ENCODE results near the gene C16orf92.

Gene C16orf92

GRCh38 chr16:29978081-29978480, 44.9 kb upstream of the C16orf92 start:
- DNase-seq (ENCODE audit: low read depth, low spot score) = no peak
- Histone ChIP-seq H3K9ac (ENCODE audit: insufficient read length, low read depth) (no peak overlapping the region), H3K27me3 (ENCODE audit: insufficient read depth, insufficient read length) (no peaks in the 10 kb centered on the region), H3K4me1 (ENCODE audit: insufficient read depth, insufficient read length) (peaks cover 7% of the 10 kb centered on the region), H3K36me3 (ENCODE audit: insufficient read depth, insufficient read length, low read length) (peaks cover 60% of the 10 kb centered on the region), H3K4me3 (ENCODE audit: insufficient read length, low read depth) (no peak overlapping the region), H3K9me3 (ENCODE audit: insufficient read depth, low read length) (peaks cover 2% of the 10 kb centered on the region)
- TF ChIP-seq YY1 (IDR thresholded peaks at IDR 0.05; ENCODE audit: insufficient read depth, insufficient read length) = no peak
- TF ChIP-seq ZNF274 (IDR thresholded peaks at IDR 0.05; ENCODE audit: low read depth, low read length) = no peak
- TF ChIP-seq SUZ12 (IDR thresholded peaks at IDR 0.05; ENCODE audit: extremely low read depth, insufficient read depth, insufficient read length) = no peak

- Histone ChIP-seq H3K36me3 (ENCODE audit: insufficient read depth, insufficient read length, low read length) (peaks cover 66% of the 10 kb centered on the region), H3K4me1 (ENCODE audit: insufficient read depth, insufficient read length) (peaks cover 7% of the 10 kb centered on the region), H3K9me3 (ENCODE audit: insufficient read depth, low read length) (no peaks in the 10 kb centered on the region), H3K4me3 (ENCODE audit: insufficient read length, low read depth) (no peak overlapping the region), H3K27me3 (ENCODE audit: insufficient read depth, insufficient read length) (no peaks in the 10 kb centered on the region), H3K9ac (ENCODE audit: insufficient read length, low read depth) (no peak overlapping the region)
- TF ChIP-seq YY1 (IDR thresholded peaks at IDR 0.05; ENCODE audit: insufficient read depth, insufficient read length) (no peak), ZNF274 (IDR thresholded peaks at IDR 0.05; ENCODE audit: low read depth, low read length) (no peak), SUZ12 (IDR thresholded peaks at IDR 0.05; ENCODE audit: extremely low read depth, insufficient read depth, insufficient read length) (no peak)
- no peak for DNase-seq (ENCODE audit: low read depth, low spot score)
These were observed 44.3 kb upstream of the C16orf92 start for GRCh38 chr16:29978564-29979270.

- no peak for TF ChIP-seq ZNF274 (IDR thresholded peaks at IDR 0.05; ENCODE audit: low read depth, low read length)
- no peak for TF ChIP-seq YY1 (IDR thresholded peaks at IDR 0.05; ENCODE audit: insufficient read depth, insufficient read length)
These were observed 40.2 kb upstream of the C16orf92 start for GRCh38 chr16:29982560-29983419.

DNA sequence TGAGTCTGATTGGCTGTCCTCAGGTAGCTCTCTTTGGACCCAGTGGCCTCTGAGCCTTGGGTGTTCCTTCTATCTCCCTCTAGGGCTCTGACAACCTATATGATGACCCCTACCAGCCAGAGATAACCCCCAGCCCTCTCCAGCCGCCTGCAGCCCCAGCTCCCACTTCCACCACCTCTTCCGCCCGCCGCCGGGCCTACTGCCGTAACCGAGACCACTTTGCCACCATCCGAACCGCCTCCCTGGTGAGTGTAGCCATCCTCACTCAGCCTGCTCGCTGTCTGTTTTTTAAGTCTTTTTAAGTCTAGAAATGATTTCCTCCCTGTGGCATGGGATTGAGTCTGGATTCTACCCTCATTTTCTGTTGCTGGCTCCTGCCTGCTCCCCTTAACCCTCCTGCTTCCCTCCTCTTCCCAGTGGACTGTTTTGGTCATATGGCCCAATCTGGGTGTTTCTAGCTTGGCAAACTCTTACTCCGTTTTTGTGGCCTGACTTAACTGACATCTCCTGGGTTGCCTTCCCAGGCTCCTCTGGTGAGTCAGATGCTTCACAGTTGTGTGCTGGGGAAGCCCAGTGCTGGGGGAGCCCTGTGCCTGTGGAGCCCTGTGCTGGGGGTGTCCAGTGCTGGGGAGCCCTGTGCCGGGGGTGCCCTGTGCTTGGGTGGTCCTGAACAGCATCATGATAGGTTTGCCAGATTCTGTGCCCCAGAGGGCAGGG, 39.4 kb upstream of the C16orf92 start:
- TF ChIP-seq SUZ12 (IDR thresholded peaks at IDR 0.05; ENCODE audit: extremely low read depth, insufficient read depth, insufficient read length) (no peak), YY1 (IDR thresholded peaks at IDR 0.05; ENCODE audit: insufficient read depth, insufficient read length) (no peak), ZNF274 (IDR thresholded peaks at IDR 0.05; ENCODE audit: low read depth, low read length) (no peak)
- Histone ChIP-seq H3K9me3 (ENCODE audit: insufficient read depth, low read length) (no peaks in the 10 kb centered on the region), H3K9ac (ENCODE audit: insufficient read length, low read depth) (no peak overlapping the region), H3K27me3 (ENCODE audit: insufficient read depth, insufficient read length) (no peaks in the 10 kb centered on the region), H3K4me1 (ENCODE audit: insufficient read depth, insufficient read length) (no peaks in the 10 kb centered on the region), H3K4me3 (ENCODE audit: insufficient read length, low read depth) (no peak overlapping the region), H3K36me3 (ENCODE audit: insufficient read depth, insufficient read length, low read length) (peaks cover 99% of the 10 kb centered on the region)
- DNase-seq (ENCODE audit: low read depth, low spot score) = no peak

More at GRCh38 chr16:29982560-29983419, 40.2 kb upstream of the C16orf92 start:
- no peak overlapping the region for H3K9ac ChIP-seq (ENCODE audit: insufficient read length, low read depth)
- no peaks in the 10 kb centered on the region for H3K27me3 ChIP-seq (ENCODE audit: insufficient read depth, insufficient read length)
- no peaks in the 10 kb centered on the region for H3K9me3 ChIP-seq (ENCODE audit: insufficient read depth, low read length)
- H3K4me3 ChIP-seq (ENCODE audit: insufficient read length, low read depth) = no peak overlapping the region
- H3K36me3 ChIP-seq (ENCODE audit: insufficient read depth, insufficient read length, low read length) = peaks cover 99% of the 10 kb centered on the region
- peaks cover 2% of the 10 kb centered on the region for H3K4me1 ChIP-seq (ENCODE audit: insufficient read depth, insufficient read length)
- no peak for DNase-seq (ENCODE audit: low read depth, low spot score)

DNA sequence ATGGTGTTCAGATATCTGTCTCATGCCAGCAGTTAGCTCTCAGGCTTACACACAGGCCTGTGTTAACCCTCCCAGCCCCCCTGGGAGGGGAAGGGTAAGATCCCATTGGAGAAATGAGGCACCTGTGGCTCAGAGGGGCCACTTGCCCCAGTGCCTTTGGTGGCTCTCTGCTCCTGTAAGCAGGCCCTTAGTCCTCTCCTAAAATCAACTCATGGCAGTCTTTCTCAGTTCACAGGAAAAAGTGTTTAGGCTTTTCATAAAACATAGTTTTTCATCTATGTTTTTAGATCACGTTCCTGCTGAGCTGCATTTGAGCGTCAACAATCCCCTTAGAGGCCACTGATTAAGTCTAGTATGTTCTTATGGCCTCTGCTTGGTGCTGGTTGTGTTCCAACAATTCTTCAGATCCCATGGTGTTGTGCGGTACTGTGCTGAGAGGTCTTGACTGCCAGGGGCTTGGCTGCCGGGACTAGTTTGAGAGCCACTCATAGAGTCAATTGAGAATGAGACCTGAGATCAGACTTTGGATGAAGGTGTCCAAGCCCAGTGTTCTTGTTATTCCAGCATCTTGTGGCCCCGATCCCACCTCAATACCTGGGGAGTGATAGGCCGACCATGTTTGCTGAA, 38.7 kb upstream of the C16orf92 start:
- Histone ChIP-seq H3K36me3 (ENCODE audit: insufficient read depth, insufficient read length, low read length) (peaks cover 99% of the 10 kb centered on the region), H3K27me3 (ENCODE audit: insufficient read depth, insufficient read length) (no peaks in the 10 kb centered on the region), H3K9me3 (ENCODE audit: insufficient read depth, low read length) (no peaks in the 10 kb centered on the region), H3K9ac (ENCODE audit: insufficient read length, low read depth) (no peak overlapping the region), H3K4me1 (ENCODE audit: insufficient read depth, insufficient read length) (no peaks in the 10 kb centered on the region), H3K4me3 (ENCODE audit: insufficient read length, low read depth) (no peak overlapping the region)
- no peak for DNase-seq (ENCODE audit: low read depth, low spot score)
- TF ChIP-seq YY1 (IDR thresholded peaks at IDR 0.05; ENCODE audit: insufficient read depth, insufficient read length) (no peak), ZNF274 (IDR thresholded peaks at IDR 0.05; ENCODE audit: low read depth, low read length) (no peak), SUZ12 (IDR thresholded peaks at IDR 0.05; ENCODE audit: extremely low read depth, insufficient read depth, insufficient read length) (no peak)

DNA sequence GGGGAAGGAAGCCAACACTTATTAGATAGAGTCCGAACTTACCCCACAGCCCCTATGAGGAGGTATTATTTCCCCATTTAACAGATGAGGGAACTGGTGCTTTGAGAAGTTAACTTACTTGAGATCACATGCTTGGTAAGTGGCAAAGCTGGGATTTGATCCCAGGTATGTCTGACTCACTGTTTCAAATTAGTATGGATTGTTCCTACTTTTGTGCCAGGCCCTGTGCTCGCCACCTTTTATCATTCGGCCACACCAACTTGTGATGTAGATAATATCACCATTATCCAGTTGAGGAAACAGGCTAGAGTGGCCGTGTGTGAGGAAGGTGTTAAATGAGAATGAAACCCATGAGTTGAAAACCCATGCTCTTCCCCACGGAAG, 38.2 kb upstream of the C16orf92 start:
- H3K9me3 ChIP-seq (ENCODE audit: insufficient read depth, low read length) = no peaks in the 10 kb centered on the region
- peaks cover 99% of the 10 kb centered on the region for H3K36me3 ChIP-seq (ENCODE audit: insufficient read depth, insufficient read length, low read length)
- H3K4me1 ChIP-seq (ENCODE audit: insufficient read depth, insufficient read length) = no peaks in the 10 kb centered on the region
- H3K27me3 ChIP-seq (ENCODE audit: insufficient read depth, insufficient read length) = no peaks in the 10 kb centered on the region
- DNase-seq (ENCODE audit: low read depth, low spot score) = no peak
- no peak overlapping the region for H3K9ac ChIP-seq (ENCODE audit: insufficient read length, low read depth)
- no peak for TF ChIP-seq YY1 (IDR thresholded peaks at IDR 0.05; ENCODE audit: insufficient read depth, insufficient read length)
- no peak for TF ChIP-seq ZNF274 (IDR thresholded peaks at IDR 0.05; ENCODE audit: low read depth, low read length)
- TF ChIP-seq SUZ12 (IDR thresholded peaks at IDR 0.05; ENCODE audit: extremely low read depth, insufficient read depth, insufficient read length) = no peak
- no peak overlapping the region for H3K4me3 ChIP-seq (ENCODE audit: insufficient read length, low read depth)
